ENCODE results near the gene ARRB2. TPM values are rescaled to one million over a fixed set of nuclear protein-coding genes. Genes with fewer than 3 reads are reported as not detected.

ARRB2 gene
- total RNA-seq, 1 experiment from 2014 or later, result 82.2 TPM

DNA sequence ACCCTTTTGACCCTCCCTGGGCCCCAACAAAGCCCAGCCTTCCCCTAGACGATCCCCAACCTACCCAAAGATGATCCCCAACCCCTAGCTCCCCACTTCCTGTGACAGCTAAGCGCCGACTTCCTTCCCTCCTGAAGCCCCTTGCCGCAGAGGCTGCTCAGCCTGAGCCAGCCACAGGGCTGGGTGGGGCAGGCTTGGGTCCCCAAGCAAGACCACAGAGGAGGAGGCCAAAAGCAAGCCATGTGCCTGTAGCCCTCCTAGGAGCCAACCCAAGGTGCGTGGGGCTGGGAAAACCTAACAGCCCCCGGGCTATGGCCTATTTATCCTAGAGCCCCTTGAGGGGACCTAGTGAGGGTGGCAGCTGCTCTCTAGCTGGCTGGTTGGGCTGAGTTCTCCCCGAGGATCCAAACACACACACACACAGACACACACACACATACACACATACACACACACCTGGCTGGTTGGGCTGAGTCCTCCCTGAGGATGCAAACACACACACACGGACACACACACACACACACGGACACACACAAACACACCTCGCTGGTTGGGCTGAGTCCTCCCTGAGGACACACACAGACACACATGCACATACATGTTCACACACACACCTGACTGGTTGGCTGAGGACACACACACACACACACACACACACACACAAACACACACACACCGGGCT, 4.8 kb downstream of the ARRB2 start:
- H3K4me3 ChIP-seq (ENCODE audit: low read depth, low read length, poor library complexity, severe bottlenecking), result no peak overlapping the region
- TF ChIP-seq EZH2 (IDR thresholded peaks at IDR 0.05; ENCODE audit: borderline replicate concordance, low read depth, low read length, poor library complexity, severe bottlenecking), result no peak
- TF ChIP-seq, protein P1, sequence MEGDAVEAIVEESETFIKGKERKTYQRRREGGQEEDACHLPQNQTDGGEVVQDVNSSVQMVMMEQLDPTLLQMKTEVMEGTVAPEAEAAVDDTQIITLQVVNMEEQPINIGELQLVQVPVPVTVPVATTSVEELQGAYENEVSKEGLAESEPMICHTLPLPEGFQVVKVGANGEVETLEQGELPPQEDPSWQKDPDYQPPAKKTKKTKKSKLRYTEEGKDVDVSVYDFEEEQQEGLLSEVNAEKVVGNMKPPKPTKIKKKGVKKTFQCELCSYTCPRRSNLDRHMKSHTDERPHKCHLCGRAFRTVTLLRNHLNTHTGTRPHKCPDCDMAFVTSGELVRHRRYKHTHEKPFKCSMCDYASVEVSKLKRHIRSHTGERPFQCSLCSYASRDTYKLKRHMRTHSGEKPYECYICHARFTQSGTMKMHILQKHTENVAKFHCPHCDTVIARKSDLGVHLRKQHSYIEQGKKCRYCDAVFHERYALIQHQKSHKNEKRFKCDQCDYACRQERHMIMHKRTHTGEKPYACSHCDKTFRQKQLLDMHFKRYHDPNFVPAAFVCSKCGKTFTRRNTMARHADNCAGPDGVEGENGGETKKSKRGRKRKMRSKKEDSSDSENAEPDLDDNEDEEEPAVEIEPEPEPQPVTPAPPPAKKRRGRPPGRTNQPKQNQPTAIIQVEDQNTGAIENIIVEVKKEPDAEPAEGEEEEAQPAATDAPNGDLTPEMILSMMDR (conservative IDR thresholded peaks at IDR 0.05; ENCODE audit: low read depth, low read length), result no peak
- peaks cover 17% of the 10 kb centered on the region for H3K36me3 ChIP-seq (ENCODE audit: insufficient read depth, low read length, poor library complexity, severe bottlenecking)
- no peak overlapping the region for H3K27ac ChIP-seq (ENCODE audit: low read depth, low read length, poor library complexity, severe bottlenecking)
- intact Hi-C loops (cut with micrococcal nuclease; ENCODE audit: unreplicated experiment), result no loop called here
- BruUV-seq (replicated peaks), result no TSS peak
- no peaks in the 10 kb centered on the region for H3K27me3 ChIP-seq (replicated peaks; ENCODE audit: insufficient read depth, low read depth, low read length, poor library complexity)
- ChIA-PET CTCF (no interaction called here), POLR2A (ENCODE audit: low non-redundant PET) (no interaction called here)
- H3K4me1 ChIP-seq (ENCODE audit: insufficient read depth, low read length, poor library complexity, severe bottlenecking), result peaks cover 12% of the 10 kb centered on the region
- no peak for DNase-seq (ENCODE audit: low spot score)
- H3K9me3 ChIP-seq (ENCODE audit: low read depth, low read length, poor library complexity, severe bottlenecking), result no peaks in the 10 kb centered on the region

DNA sequence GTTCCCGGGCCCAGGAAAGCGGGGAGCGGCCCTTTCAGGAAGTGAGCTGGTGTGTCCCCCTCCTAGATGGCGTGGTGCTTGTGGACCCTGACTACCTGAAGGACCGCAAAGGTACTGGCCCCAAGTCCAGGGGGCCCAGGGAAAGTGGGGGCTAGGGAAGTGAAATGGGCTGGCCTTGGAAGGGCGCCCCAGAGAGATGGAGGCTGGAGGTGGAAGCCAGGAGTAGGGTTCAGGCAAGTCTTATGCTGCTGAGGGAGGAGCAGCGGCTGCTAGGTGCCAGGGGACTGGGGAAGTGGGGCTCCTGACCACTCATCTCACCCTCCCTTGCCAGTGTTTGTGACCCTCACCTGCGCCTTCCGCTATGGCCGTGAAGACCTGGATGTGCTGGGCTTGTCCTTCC, 5.6 kb downstream of the ARRB2 start:
- TF ChIP-seq EZH2 (IDR thresholded peaks at IDR 0.05; ENCODE audit: borderline replicate concordance, low read depth, low read length, poor library complexity, severe bottlenecking), result no peak
- TF ChIP-seq, protein P1 (conservative IDR thresholded peaks at IDR 0.05; ENCODE audit: low read depth, low read length), result no peak
- no TSS peak for BruUV-seq (replicated peaks)
- no peak for DNase-seq (ENCODE audit: low spot score)
- POLR2A ChIA-PET (ENCODE audit: low non-redundant PET), result no interaction called here
- Histone ChIP-seq H3K36me3 (ENCODE audit: insufficient read depth, low read length, poor library complexity, severe bottlenecking) (peaks cover 20% of the 10 kb centered on the region), H3K27me3 (replicated peaks; ENCODE audit: insufficient read depth, low read depth, low read length, poor library complexity) (no peaks in the 10 kb centered on the region), H3K4me3 (ENCODE audit: low read depth, low read length, poor library complexity, severe bottlenecking) (no peak overlapping the region), H3K4me1 (ENCODE audit: insufficient read depth, low read length, poor library complexity, severe bottlenecking) (peaks cover 10% of the 10 kb centered on the region), H3K9me3 (ENCODE audit: low read depth, low read length, poor library complexity, severe bottlenecking) (no peaks in the 10 kb centered on the region), H3K27ac (ENCODE audit: low read depth, low read length, poor library complexity, severe bottlenecking) (no peak overlapping the region)
- intact Hi-C loops (cut with micrococcal nuclease; ENCODE audit: unreplicated experiment), result no loop called here
- CTCF ChIA-PET, result no interaction called here

DNA sequence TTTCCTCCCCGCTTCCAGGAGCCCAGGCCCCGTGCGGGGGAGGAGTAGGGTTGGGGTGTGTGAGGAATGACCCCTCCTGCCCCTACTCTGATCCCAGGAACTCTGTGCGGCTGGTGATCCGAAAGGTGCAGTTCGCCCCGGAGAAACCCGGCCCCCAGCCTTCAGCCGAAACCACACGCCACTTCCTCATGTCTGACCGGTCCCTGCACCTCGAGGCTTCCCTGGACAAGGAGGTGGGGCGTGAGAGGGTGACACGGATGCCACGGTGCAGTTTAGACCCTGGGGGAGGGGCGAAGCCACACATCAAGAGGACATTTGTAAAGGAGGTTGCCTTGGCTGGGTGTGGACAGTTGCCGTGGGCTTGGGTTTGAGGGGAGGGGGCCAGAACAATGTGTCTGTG, 7.4 kb downstream of the ARRB2 start:
- no TSS peak for BruUV-seq (replicated peaks)
- H3K27me3 ChIP-seq (replicated peaks; ENCODE audit: insufficient read depth, low read depth, low read length, poor library complexity), result no peaks in the 10 kb centered on the region

More for the DNA sequence above, 7.4 kb downstream of the ARRB2 start:
- ChIA-PET CTCF (no interaction called here), POLR2A (ENCODE audit: low non-redundant PET) (no interaction called here)
- no peaks in the 10 kb centered on the region for H3K9me3 ChIP-seq (ENCODE audit: low read depth, low read length, poor library complexity, severe bottlenecking)
- H3K4me1 ChIP-seq (ENCODE audit: insufficient read depth, low read length, poor library complexity, severe bottlenecking), result no peaks in the 10 kb centered on the region
- H3K27ac ChIP-seq (ENCODE audit: low read depth, low read length, poor library complexity, severe bottlenecking), result no peak overlapping the region
- intact Hi-C loops (cut with micrococcal nuclease; ENCODE audit: unreplicated experiment), result no loop called here
- TF ChIP-seq, protein P1 (conservative IDR thresholded peaks at IDR 0.05; ENCODE audit: low read depth, low read length), result no peak
- no peak for TF ChIP-seq EZH2 (IDR thresholded peaks at IDR 0.05; ENCODE audit: borderline replicate concordance, low read depth, low read length, poor library complexity, severe bottlenecking)
- peaks cover 20% of the 10 kb centered on the region for H3K36me3 ChIP-seq (ENCODE audit: insufficient read depth, low read length, poor library complexity, severe bottlenecking)
- H3K4me3 ChIP-seq (ENCODE audit: low read depth, low read length, poor library complexity, severe bottlenecking), result no peak overlapping the region
- DNase-seq (ENCODE audit: low spot score), result no peak

Data from A673 (cell line).